ENCODE data around the gene SIN3B.

SIN3B gene

GRCh38 chr19:16889883-16890460 is 60.8 kb downstream of the SIN3B start:
- DNase-seq = no peak

GRCh38 chr19:16890461-16891184 is 61.4 kb downstream of the SIN3B start:
- DNase-seq = peak; percentile 88

- DNase-seq = no peak
Measured at GRCh38 chr19:16891696-16892382, 62.6 kb downstream of the SIN3B start.

- peak; percentile 16 for DNase-seq
Measured at GRCh38 chr19:16892436-16892835, 63.2 kb downstream of the SIN3B start.

- DNase-seq = peak; percentile 57
Measured at GRCh38 chr19:16892868-16893685, 63.9 kb downstream of the SIN3B start.

- peak; percentile 32 for DNase-seq
Measured at GRCh38 chr19:16893686-16893989, 64.4 kb downstream of the SIN3B start.

GRCh38 chr19:16894080-16894479 is 64.9 kb downstream of the SIN3B start:
- no peak for DNase-seq

- DNase-seq = no peak
Measured at GRCh38 chr19:16895467-16896145, 66.4 kb downstream of the SIN3B start.

GRCh38 chr19:16896146-16897028 is 67.2 kb downstream of the SIN3B start:
- peak; percentile 47 for DNase-seq

- peak; percentile 91 for DNase-seq
Measured at GRCh38 chr19:16897029-16897855, 68.0 kb downstream of the SIN3B start.

GRCh38 chr19:16897856-16898161 is 68.6 kb downstream of the SIN3B start:
- no peak for DNase-seq

GRCh38 chr19:16898361-16899015 is 69.3 kb downstream of the SIN3B start:
- DNase-seq = no peak

- DNase-seq = peak; percentile 81
Measured at GRCh38 chr19:16899566-16900075, 70.4 kb downstream of the SIN3B start.

- no peak for DNase-seq
Measured at GRCh38 chr19:16901491-16902175, 72.4 kb downstream of the SIN3B start.

GRCh38 chr19:16902545-16902944 is 73.3 kb downstream of the SIN3B start:
- no peak for DNase-seq

- no peak for DNase-seq
Measured at GRCh38 chr19:16903347-16903746, 74.1 kb downstream of the SIN3B start.

- no peak for DNase-seq
Measured at GRCh38 chr19:16904599-16904998, 75.4 kb downstream of the SIN3B start.

- DNase-seq = no peak
Measured at GRCh38 chr19:16908759-16909158, 79.6 kb downstream of the SIN3B start.

GRCh38 chr19:16911046-16911445 is 81.8 kb downstream of the SIN3B start:
- DNase-seq = no peak

- DNase-seq = no peak
Measured at GRCh38 chr19:16912780-16913179, 83.6 kb downstream of the SIN3B start.

Measured in hematopoietic multipotent progenitor cell treated with erythropoietin and hydrocortisone succinate and interleukin-3 and kit ligand, for 6 days (in vitro differentiated cells).